Stimulated activated CD8-positive, alpha-beta memory T cell treated with anti-CD3 and anti-CD28 coated beads, Interleukin-4, amount 100 ng/mL, for 48 hours (primary cell): ENCODE measurements around the gene VAT1L.
"Not testable (repeated sequence)": the region's sequence is repeated elsewhere in the genome, so short reads cannot be mapped to it uniquely, and the experiment has no call there.

Experiments
- DNase-seq: peaks from one replicate; pipeline ENCODE4 v3.0.0-alpha.2; 2020

VAT1L gene

GRCh38 chr16:77963185-77964044 is 175.1 kb downstream of the VAT1L start:
- no peak for DNase-seq

- no peak for DNase-seq
These were observed 177.0 kb downstream of the VAT1L start for GRCh38 chr16:77965346-77965745.

GRCh38 chr16:77967054-77967904 is 178.9 kb downstream of the VAT1L start:
- DNase-seq, result no peak

- no peak for DNase-seq
These were observed 181.5 kb downstream of the VAT1L start for GRCh38 chr16:77969861-77970260.

- no peak for DNase-seq
These were observed 182.0 kb downstream of the VAT1L start for GRCh38 chr16:77970371-77970770.

- peak; percentile 90 for DNase-seq
These were observed 183.1 kb downstream of the VAT1L start for GRCh38 chr16:77971306-77972061.

- no peak for DNase-seq
These were observed 183.7 kb downstream of the VAT1L start for GRCh38 chr16:77972062-77972392.

GRCh38 chr16:77974883-77975282 is 186.5 kb downstream of the VAT1L start:
- no peak for DNase-seq

GRCh38 chr16:77975942-77976341 is 187.6 kb downstream of the VAT1L start:
- no peak for DNase-seq

- DNase-seq, result no peak
These were observed 189.0 kb downstream of the VAT1L start for GRCh38 chr16:77977339-77977738.

GRCh38 chr16:77985111-77985510 is 196.7 kb downstream of the VAT1L start:
- DNase-seq, result no peak

- no peak for DNase-seq
These were observed 197.8 kb downstream of the VAT1L start for GRCh38 chr16:77986011-77986740.

GRCh38 chr16:77987810-77988209 is 199.4 kb downstream of the VAT1L start:
- no peak for DNase-seq

- DNase-seq, result no peak
These were observed 201.5 kb downstream of the VAT1L start for GRCh38 chr16:77989846-77990245.

GRCh38 chr16:77991701-77992100 is 203.3 kb downstream of the VAT1L start:
- DNase-seq, result no peak

- not testable (repeated sequence) for DNase-seq
These were observed 204.0 kb downstream of the VAT1L start for GRCh38 chr16:77992381-77992780.

GRCh38 chr16:77993111-77993985 is 205.0 kb downstream of the VAT1L start:
- no peak for DNase-seq

- no peak for DNase-seq
These were observed 207.6 kb downstream of the VAT1L start for GRCh38 chr16:77995843-77996455.

- no peak for DNase-seq
These were observed 210.1 kb downstream of the VAT1L start for GRCh38 chr16:77998350-77999023.

- DNase-seq, result no peak
These were observed 213.2 kb downstream of the VAT1L start for GRCh38 chr16:78001451-78002025.
